NCI-H2227 treated with DMSO at 0.1 percent for 48 hours (cell line): ENCODE measurements around the gene CCDC171.
"Not testable (repeated sequence)": the region's sequence is repeated elsewhere in the genome, so short reads cannot be mapped to it uniquely, and the experiment has no call there.

ENCODE experiments used
- DNase-seq: peaks from one replicate; lab custom pipeline; 2025; lab: John Stamatoyannopoulos, UW

The CCDC171 gene

DNA sequence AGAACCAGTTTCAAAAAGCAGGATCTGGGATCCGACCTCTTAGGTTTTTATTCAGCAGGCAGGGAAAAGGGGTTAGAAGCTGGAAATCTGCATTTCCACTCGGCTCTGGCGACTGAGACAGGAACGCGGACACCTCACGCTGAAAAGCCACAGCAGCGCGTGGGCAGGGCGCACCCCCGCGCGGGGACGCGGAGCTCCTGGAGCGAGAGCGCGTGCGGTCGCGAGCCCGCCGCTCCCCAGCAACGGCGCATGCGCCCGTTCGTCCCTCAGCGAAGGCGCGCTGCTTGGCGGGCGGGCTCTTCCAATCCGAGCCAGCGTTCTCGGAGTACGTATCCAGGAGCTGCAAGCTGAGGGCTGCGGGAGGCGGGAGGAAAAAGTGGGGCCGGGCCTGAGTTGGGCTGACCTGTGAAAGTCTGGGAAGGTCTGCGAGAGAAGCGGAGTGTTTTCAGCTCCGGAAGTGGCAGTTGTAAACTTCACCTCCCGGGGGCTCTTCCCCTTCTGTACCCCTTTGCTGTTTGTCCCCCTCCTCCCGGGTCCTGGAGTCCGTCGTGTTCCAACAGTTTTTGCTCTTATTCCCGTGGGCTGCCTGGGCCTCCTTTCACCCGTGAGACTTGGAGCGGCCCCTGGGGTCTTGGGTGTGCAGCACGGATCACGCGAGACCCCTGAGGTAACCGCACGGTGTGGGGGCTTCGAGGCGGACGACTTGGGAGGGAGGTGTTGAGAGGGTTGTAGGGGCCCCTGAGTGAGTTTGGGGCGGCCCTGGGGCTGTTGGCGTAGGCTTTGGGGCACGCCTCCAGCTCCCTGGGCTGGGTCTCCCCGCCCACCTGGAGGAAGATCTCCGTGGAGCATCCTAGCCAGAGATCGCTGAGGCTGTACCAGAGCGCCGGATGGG is at the start of gene CCDC171:
TSS of gene CCDC171 (plus strand) at position 408 of the 892 bp plus-strand sequence. CDS start 11,046 bp downstream, outside the sequence.
- DNase-seq: peak; percentile 96

DNA sequence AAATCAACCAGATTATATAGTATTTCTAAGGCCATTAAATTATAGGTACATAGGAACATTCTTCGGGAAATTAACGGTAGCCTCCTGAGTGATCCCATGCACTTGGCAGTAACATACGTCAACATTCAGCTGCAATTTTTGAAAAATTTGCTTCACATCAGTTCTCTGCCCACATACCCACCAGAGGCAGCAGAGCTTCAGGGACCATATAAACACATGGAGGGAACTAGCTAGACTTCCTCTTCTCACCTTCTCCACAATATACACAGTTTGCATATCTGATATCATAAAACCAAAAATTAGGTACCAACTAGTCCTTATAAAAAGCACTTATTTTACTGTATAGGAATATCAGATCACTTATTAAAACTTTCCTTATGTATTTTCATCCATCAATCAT is 46.9 kb upstream of the CCDC171 start:
- no peak for DNase-seq

- DNase-seq: peak; percentile 29
Measured at GRCh38 chr9:15509931-15510788, 42.7 kb upstream of the CCDC171 start.

DNA sequence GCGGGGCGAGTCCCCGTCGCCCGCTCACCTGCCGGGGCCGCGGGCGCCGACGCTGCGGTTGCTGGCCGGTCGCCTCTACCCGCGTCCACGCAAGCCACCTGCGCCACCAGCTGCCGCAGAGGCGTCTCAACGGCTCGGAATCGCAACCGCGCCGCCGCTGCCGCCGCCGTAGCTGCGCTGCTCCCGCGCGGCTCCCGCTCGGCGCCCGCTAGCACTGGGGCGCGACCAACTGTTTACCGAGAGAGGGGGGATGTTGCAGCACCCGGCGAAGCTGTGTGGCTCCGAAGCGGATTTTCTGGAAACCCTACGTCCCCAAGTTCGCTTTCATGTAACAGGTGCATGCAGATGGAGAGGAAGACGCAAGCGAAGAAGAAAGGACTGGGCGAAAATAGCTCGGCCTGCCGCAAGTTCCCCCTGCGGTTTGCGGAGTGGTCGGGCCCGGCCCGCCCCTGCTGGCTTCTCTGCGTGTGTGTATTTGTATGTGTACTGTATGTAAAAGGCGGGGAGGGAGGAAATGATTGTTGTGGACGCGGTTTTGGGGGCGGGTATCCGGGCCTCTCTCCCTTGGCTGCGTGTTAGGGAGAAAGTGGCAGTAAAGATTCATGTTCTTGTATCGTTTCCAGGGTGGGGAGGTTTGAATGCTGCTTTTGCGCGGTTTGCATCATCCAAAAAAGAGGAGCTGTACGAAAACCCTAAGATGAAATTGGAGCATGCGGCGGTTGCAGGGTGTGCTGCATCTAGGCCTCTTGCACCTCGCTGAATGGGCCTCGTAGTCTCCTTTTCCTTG is 41.9 kb upstream of the CCDC171 start, which contains the start of gene PSIP1:
TSS of gene PSIP1 (minus strand) at position 182 of the 787 bp plus-strand sequence. CDS start 782 bp downstream, outside the sequence.
- DNase-seq: peak; percentile 92

DNA sequence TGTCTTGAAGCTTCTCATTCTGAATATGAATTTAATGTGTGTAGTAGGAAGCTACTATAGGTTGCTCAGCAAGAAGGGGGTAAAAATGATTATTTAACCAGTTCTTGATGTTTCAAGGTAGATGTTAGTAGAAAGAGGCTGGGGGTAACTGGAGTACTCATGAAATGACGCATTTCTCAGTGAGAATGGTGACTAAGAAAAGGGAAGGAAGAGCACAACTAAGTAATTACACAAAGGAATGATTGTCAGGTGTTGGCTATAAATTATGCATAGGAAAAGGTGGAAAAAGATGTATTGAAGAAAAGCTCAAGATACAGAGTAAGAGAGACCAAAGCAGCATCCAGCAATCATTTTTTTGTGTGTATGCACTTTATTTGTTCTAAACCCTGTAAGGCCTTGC is 40.6 kb upstream of the CCDC171 start:
- DNase-seq: no peak

DNA sequence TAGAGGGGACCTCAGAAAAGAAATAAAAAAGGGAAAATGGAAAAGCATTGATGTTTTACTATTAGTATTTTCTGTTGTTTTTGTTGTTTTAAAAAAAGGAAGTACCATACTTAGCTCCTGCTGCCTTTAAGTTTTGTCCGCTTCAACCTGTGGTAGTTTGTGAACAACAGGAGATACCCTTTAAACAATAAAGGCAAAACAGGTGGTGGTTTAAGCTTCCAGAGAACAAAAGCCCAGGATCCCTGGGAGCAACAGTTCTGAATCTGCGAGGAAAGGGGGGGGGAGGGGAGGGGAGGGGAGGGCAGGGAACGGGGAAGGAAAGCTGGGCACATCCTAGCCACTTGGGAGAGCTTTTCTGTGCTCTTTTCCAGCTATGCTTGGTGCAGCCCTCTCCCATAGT is 40.0 kb upstream of the CCDC171 start:
- DNase-seq: no peak

DNA sequence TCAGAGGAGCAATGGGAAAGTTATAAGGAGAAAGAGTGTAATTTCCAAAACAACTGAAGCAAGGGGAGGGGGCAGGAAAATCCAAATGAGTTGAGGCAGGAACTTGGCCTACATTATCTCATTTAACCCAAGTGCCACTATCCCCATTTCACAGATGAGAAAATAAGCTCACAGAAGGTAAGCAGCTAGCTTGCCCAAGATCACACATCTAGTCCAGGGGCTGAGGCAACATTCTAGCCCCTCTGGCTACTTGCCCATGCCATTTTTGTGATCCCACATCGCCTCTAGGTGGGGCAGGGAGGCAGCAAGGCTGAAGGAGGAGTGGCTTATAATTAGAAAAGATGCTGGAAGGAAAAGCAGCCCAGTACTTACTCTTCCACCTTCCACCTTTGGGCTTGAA is 39.5 kb upstream of the CCDC171 start:
- DNase-seq: no peak

- DNase-seq: no peak
Measured at GRCh38 chr9:15519831-15520230, 33.0 kb upstream of the CCDC171 start.

GRCh38 chr9:15521254-15521653 is 31.6 kb upstream of the CCDC171 start:
- no peak for DNase-seq

DNA sequence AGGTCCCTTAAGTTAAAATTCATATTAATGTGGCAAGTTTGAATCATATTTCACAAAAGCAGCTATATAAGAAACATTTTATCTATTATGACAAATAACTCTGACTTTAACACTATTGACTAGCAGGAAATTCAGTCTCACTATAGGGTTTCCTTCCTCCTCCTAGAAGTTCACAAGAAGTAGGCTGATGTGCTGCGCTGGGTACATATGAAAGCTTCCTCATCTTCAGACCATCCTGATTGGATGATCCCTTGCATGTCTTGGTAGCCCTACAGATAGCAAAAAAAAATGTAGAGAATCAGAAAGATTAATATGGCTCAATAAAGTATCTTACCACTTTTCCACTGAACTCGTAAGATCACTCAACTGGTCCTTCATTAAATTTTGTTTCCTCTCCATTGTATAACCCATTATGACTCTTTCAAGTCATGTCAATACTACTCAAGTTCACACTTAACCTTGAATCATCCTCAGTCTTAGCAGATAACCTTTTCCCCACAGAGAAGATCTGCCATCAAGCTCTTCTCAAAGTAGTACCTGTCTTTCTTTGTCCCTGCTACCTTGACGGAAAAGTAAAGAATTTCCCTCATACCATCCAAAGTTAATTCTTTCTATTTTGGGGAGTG is 30.6 kb upstream of the CCDC171 start:
- DNase-seq: no peak

GRCh38 chr9:15524845-15525455 is 27.9 kb upstream of the CCDC171 start:
- no peak for DNase-seq

DNA sequence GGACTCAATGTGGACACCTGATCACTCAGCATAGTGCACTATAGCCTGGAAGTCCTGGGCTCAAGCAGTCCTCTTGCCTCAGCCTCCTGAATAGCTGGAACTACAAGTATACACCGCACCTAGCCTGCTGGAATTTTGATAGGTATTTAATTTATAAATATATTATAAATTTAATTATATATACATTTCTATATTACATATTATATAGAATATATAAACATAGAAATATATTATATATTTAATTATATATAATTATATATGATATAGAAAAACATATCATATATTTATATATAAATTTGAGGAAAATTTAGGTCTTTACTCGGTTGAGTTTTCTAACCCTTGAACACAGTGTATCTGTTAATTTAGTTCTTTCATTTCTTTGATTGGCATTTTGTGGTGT is 26.9 kb upstream of the CCDC171 start:
- DNase-seq: no peak

DNA sequence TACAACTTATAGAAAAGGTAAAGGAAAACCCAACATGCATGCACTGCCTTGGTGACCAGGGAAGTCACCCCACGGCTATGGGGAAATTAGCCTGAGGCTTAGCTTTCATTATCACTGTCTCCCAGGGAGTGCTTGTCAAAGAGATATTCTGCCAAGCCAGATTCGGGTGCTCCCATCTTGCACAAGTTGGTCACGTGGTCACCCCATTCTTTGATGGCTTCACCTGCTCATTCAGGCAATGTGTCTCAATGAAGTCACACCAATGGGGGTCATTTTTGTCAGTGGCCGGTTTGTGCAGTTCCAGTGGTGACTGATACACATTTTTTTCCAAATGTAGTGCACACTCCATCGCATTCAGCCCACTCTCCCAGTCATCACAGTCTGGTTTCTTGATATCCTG is 25.8 kb upstream of the CCDC171 start:
- DNase-seq: not testable (repeated sequence)

DNA sequence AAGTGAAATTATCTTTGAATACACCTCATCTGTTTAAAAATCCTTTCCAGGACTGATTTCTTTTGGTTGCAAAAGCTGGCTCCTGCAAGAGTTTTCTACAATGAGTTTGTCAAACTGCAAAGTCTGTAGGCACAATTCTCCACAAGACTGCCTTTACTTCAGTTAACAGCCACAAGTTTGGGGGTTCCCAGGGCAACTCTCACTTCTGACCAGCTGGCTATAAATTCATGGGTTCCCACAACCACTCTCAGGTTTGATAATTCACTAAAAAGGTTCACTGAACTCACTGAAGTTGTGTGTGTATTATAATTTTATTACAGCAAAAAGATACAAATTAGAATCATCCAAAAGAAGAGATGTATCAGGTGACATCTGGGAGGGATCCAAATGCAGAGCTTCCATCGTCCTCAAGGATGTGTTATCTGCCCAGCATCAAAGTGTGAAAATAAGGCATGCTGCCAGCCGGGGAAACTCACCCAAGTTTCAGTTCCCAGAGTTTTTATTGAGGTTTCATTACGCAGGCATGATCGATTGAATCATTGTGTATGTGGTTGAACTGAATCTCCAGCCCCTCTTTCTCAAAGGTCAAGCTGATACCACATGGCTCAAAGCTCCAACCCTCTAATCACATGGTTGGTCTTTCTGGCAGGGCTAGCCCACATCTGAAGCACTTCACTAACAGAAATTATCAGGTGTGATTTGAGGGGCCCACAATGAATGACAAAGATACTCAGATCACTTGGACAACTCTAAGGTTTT is 23.1 kb upstream of the CCDC171 start:
- no peak for DNase-seq

DNA sequence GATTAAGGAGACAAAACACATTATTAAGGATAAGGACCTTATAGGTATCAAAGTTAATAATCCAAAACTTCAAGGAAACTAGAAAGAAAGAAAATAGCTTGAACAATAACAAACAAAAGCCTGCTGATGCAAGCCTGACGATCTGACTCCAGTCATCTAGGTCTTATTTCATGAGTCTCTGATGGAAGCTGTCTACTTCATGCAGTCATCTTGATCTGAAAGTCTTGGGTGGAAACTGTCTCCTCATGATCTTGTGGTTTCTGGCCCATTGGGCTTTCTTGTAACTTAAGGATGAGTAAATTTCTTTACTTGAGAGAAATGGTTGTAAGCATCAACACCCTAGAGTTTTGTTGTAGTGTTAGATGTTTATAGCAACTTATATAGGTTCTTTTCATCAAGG is 21.5 kb upstream of the CCDC171 start:
- DNase-seq: no peak

- DNase-seq: no peak
Measured at GRCh38 chr9:15541872-15542271, 11.0 kb upstream of the CCDC171 start.

GRCh38 chr9:15542624-15543023 is 10.2 kb upstream of the CCDC171 start:
- DNase-seq: no peak

DNA sequence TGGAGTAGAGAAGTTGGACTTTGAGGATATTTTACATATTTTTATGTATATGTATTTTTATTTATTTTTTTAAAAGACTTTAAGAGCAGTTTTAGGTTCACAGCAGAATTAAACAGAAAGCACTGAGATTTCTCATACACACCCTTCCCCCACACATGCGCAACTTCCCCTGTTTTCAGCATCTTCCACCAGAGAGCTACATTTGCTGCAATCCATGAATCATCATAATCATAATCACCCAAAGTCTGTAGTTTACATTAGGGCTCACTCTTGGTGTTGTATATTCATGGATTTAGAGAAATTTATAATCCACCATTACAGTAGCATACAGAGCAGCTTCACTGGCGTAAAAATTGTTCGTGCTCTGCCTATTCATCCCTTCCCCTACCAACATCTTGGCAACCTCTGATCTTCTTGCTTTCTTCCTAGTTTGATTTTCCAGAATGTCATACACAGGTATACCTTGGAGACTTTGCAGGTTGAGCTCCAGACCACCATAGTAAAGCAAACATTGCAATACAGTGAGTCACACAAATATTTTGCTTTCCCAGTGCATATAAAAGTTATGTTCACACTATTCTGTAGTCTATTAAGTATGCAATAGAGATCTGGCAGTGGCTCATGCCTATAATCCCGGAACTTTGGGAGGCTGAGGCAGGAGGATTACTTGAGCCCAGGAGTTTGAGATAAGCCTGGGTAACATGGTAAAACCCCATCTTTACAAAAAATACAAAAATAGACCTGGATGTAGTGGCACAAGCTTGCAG is 9.6 kb upstream of the CCDC171 start:
- no peak for DNase-seq

- DNase-seq: no peak
Measured at GRCh38 chr9:15549611-15550010, 3.2 kb upstream of the CCDC171 start.

DNA sequence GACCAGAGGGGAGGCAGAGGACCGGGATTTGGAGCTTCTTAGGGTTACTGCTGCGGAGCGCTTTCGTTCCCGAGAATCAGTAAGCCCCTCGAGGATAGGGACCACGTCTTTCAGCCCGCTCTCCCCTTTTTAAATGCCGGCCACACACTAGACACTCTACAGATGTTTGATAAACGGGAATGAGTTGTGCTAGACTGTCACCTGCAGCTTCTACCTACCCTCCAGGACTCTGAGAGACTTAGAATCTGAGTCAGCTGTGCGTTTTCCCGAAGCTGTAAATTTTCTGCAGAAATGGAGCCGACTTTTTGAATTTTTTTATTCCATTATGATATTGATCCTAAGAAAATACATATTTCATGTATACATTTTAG is 670 bp downstream of the CCDC171 start:
- DNase-seq: no peak
